Endothelial cell of umbilical vein (primary cell): ENCODE measurements around the gene ACP4. TPM values are rescaled to one million over a fixed set of nuclear protein-coding genes. Genes with fewer than 3 reads are reported as not detected.
"Not testable (repeated sequence)": the region's sequence is repeated elsewhere in the genome, so short reads cannot be mapped to it uniquely, and the experiment has no call there.

Source experiments
- BruUV-seq: library from RNA; stranded (reverse); fragments of 400-500 nt; replicated peaks from 2 replicates; lab custom pipeline; 2021; lab: Mats Ljungman, UMichigan
- CTCF ChIA-PET: fragments of 300-600, 350-600 bp; sonication (Branson Sonifier 250); formaldehyde crosslinking; loops from one replicate; lab custom pipeline; 2021; ENCODE audit warnings: antibody characterized with exemption, inconsistent platforms; lab: Charles Lee
- POLR2A ChIA-PET: fragments of 300-600, 350-600 bp; sonication (Branson Sonifier 250); formaldehyde crosslinking; loops from one replicate; lab custom pipeline; 2021; ENCODE audit warnings: antibody characterized with exemption, inconsistent platforms; lab: Charles Lee
- DNase-seq: peaks from one replicate; pipeline ENCODE4 v3.0.0-alpha.2; 2011; ENCODE audit warnings: low read depth, low spot score
- FAIRE-seq: peaks from 2 replicates; lab custom pipeline; 2011; peaks lifted over from hg19 to GRCh38; lab: Jason Lieb, UNC
- H2AFZ ChIP-seq: 2 replicates; pipeline ENCODE4 v1.6.0; 2012; ENCODE audit warnings: low read depth, low read length, control low read depth, inconsistent platforms
- H3K27ac ChIP-seq: 2 replicates; pipeline ENCODE4 v1.5.1; 2011; ENCODE audit warnings: low read depth, mild to moderate bottlenecking, control low read depth, low read length, moderate library complexity; ENCODE audit not compliant: insufficient read depth
- H3K27me3 ChIP-seq, 2 experiments: 2 replicates each; pipeline versions ENCODE4 v1.6.0 to v1.6.1; 2011; ENCODE audit warnings: low read length in 2 of 2, mixed read lengths in 1 of 2; ENCODE audit not compliant: control insufficient read depth in 2 of 2, insufficient read depth in 2 of 2
- H3K36me3 ChIP-seq, 2 experiments: 2 replicates in 1 of 2; 3 replicates in 1 of 2; pipeline ENCODE4 v1.5.1; 2011; ENCODE audit warnings: low read length in 2 of 2, mild to moderate bottlenecking in 1 of 2, moderate library complexity in 1 of 2; ENCODE audit not compliant: control insufficient read depth in 2 of 2, insufficient read depth in 2 of 2; ENCODE audit errors: extremely low read depth in 1 of 2
- H3K4me1 ChIP-seq: 3 replicates; pipeline ENCODE4 v1.5.1; 2011; ENCODE audit warnings: mild to moderate bottlenecking, low read length; ENCODE audit not compliant: control insufficient read depth, insufficient read depth; ENCODE audit errors: extremely low read depth
- H3K4me2 ChIP-seq: 2 replicates; pipeline ENCODE4 v1.6.1; 2011; ENCODE audit warnings: low read length, control low read depth, mixed read lengths; ENCODE audit not compliant: insufficient read depth
- H3K4me3 ChIP-seq, 3 experiments: fragments of 200-600 bp in 1 of 3; sonication (generic), shearing (Covaris generic) in 1 of 3; replicated peaks in 1 of 3; 2 replicates each; pipeline ENCODE4 v1.5.1; 2011 to 2016; ENCODE audit warnings: control low read depth in 3 of 3, low read length in 3 of 3, mild to moderate bottlenecking in 2 of 3, inconsistent platforms in 1 of 3, low read depth in 1 of 3, moderate library complexity in 1 of 3; ENCODE audit not compliant: insufficient read depth in 1 of 3
- H3K79me2 ChIP-seq: 2 replicates; pipeline ENCODE4 v1.6.0; 2012; ENCODE audit warnings: low read length, inconsistent platforms; ENCODE audit not compliant: control insufficient read depth, insufficient read depth
- H3K9ac ChIP-seq: replicated peaks from 2 replicates; pipeline ENCODE3; 2011; ENCODE audit warnings: low read length, control low read depth; ENCODE audit not compliant: insufficient read depth; ENCODE audit errors: extremely low read depth
- H3K9me1 ChIP-seq: replicated peaks from 3 replicates; pipeline ENCODE4 v1.6.0; 2011; ENCODE audit warnings: mild to moderate bottlenecking, low read length; ENCODE audit not compliant: control insufficient read depth, insufficient read depth; ENCODE audit errors: extremely low read depth
- H3K9me3 ChIP-seq: replicated peaks from 2 replicates; pipeline ENCODE4 v1.5.1; 2012; ENCODE audit warnings: low read length, inconsistent platforms; ENCODE audit not compliant: control insufficient read depth, insufficient read depth
- H4K20me1 ChIP-seq: replicated peaks from 2 replicates; pipeline ENCODE3; 2011; ENCODE audit warnings: mild to moderate bottlenecking, low read length; ENCODE audit not compliant: control insufficient read depth, insufficient read depth; ENCODE audit errors: extremely low read depth
- CTCF ChIP-seq, 2 donors: IDR thresholded peaks; 1 replicate in 1 of 2; 2 replicates in 1 of 2; pipeline ENCODE4 v1.5.1; 2011; ENCODE audit warnings: low read length in 2 of 2, mild to moderate bottlenecking in 2 of 2, moderate library complexity in 2 of 2, control low read depth in 1 of 2, inconsistent platforms in 1 of 2, low read depth in 1 of 2; ENCODE audit not compliant: insufficient read depth in 1 of 2; ENCODE audit errors: extremely low read depth in 1 of 2
- EZH2 ChIP-seq: IDR thresholded peaks from 2 replicates; pipeline ENCODE4 v1.6.1; 2012; ENCODE audit warnings: borderline replicate concordance, low read depth, mild to moderate bottlenecking, moderate library complexity, low read length, inconsistent platforms; ENCODE audit not compliant: severe bottlenecking
- FOS ChIP-seq: IDR thresholded peaks from 2 replicates; pipeline ENCODE4 v1.6.1; 2011; ENCODE audit warnings: mild to moderate bottlenecking, low read length, moderate library complexity, borderline replicate concordance; ENCODE audit not compliant: insufficient read depth
- GATA2 ChIP-seq: IDR thresholded peaks from 2 replicates; pipeline ENCODE4 v1.7.0; 2011; ENCODE audit warnings: low read depth, mild to moderate bottlenecking, moderate library complexity, mixed read lengths, low read length; ENCODE audit not compliant: insufficient read length, insufficient read depth
- JUN ChIP-seq: IDR thresholded peaks from 2 replicates; pipeline ENCODE4 v1.6.1; 2011; ENCODE audit warnings: borderline replicate concordance, low read depth; ENCODE audit not compliant: insufficient read length, insufficient read depth
- MYC ChIP-seq: IDR thresholded peaks from one replicate; pipeline ENCODE4 v1.6.1; 2011; ENCODE audit warnings: mild to moderate bottlenecking, low read depth, low read length
- POLR2A ChIP-seq: IDR thresholded peaks from 2 replicates; pipeline ENCODE4 v1.6.1; 2012; ENCODE audit warnings: low read depth, mild to moderate bottlenecking, control low read depth, low read length
- POLR2AphosphoS5 ChIP-seq: IDR thresholded peaks from 2 replicates; pipeline ENCODE4 v1.6.1; 2012; ENCODE audit warnings: low read depth, mild to moderate bottlenecking, control low read depth, low read length, moderate library complexity; ENCODE audit not compliant: insufficient read depth
- dilution Hi-C: fragments of 300-500 bp; cut with MboI; formaldehyde crosslinking; loops from one replicate; pipeline ENCODE4 v1.15.0; 2019; ENCODE audit warnings: low sequenced_read_pairs; ENCODE audit not compliant: extremely low pct_ligation_motif_present
- intact Hi-C: fragments of 100-400 bp; cut with micrococcal nuclease; formaldehyde crosslinking; loops from one replicate; pipeline ENCODE4 v1.10.0; 2022
- polyA plus RNA-seq, 4 experiments: library from polyadenylated mRNA; depleted of rRNA in 3 of 4; stranded (reverse) in 3 of 4; unstranded in 1 of 4; fragments of >200 nt; gene quantifications; 2 replicates each; pipeline versions ENCODE4 v1.2.1 to v1.2.3, GENCODE V29; 2011 to 2012; ENCODE audit warnings: missing spikeins in 1 of 4
- total RNA-seq: library from RNA; stranded (reverse); gene quantifications from 2 replicates; pipeline ENCODE4 v1.2.3, GENCODE V29; 2021
- TF ChIP-seq, protein P1 (sequence below): IDR thresholded peaks from 2 replicates; pipeline ENCODE4 v1.6.1; 2011; ENCODE audit not compliant: insufficient read depth, insufficient read length

ACP4 gene
- total and polyA plus RNA-seq, 2 donors (not counting 3 experiments of a cell fraction or from before 2014, with no cell fraction given) = not detected

DNA sequence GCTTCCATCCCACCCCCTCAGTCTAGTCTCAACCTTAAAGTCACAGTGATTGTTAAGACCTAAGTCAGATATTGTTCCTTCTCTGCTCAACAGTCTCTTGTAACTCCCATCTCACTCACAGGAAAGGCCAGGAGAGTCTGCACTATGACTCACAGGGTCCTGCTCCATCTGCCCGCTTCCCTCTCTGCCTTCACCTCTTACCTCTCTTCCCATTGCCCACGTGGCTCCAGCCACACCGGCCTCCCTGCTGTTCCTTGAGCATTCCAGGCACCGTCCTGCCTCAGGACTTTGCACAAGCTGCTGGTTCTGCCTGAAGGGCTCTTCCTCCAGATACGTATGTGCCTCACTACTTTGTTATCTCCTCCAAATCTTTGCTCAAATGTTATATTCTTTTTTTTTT, 23.0 kb upstream of the ACP4 start:
- peak; percentile 62 for FAIRE-seq
- H4K20me1 ChIP-seq, H3K4me3 ChIP-seq, H3K9me1 ChIP-seq, H3K27me3 ChIP-seq, CTCF ChIA-PET, H3K36me3 ChIP-seq, DNase-seq, H3K9me3 ChIP-seq, H3K4me2 ChIP-seq, H3K79me2 ChIP-seq, intact Hi-C loops, dilution Hi-C loops, H3K4me1 ChIP-seq, BruUV-seq, H3K27ac ChIP-seq, H3K9ac ChIP-seq: not testable (repeated sequence)
- POLR2A ChIA-PET = interaction anchor here (0.8 kb wide), 1 partner anchor 542 kb away, joined by 5 read pairs; no protein-coding TSS in a partner anchor
- H2AFZ ChIP-seq = peak overlapping the region; percentile 41

DNA sequence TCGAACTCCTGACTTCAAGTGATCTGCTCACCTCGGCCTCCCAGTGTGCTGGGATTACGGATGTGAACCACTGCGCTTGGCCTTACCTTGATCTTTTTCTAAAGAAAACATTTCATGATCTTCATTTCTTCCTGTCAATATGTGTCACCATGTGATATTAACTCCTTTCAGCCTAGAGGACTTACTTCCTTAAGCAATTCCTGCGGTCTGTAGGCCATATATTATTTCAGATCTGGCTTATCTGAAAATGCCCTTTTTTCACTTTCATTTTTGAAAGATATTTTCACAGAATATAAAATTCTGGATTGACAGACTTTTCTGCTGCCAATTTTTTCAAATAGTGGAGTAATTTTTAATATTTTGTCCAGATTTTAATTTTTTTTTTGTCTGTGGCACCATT, 21.9 kb upstream of the ACP4 start:
- H3K36me3 ChIP-seq = no peaks in the 10 kb centered on the region
- no peaks in the 10 kb centered on the region for H3K9me1 ChIP-seq
- no peak overlapping the region for H3K9ac ChIP-seq
- no peaks in the 10 kb centered on the region for H4K20me1 ChIP-seq
- no peaks in the 10 kb centered on the region for H3K9me3 ChIP-seq
- H3K79me2 ChIP-seq = no peaks in the 10 kb centered on the region
- H3K4me1 ChIP-seq = no peaks in the 10 kb centered on the region
- dilution Hi-C loops (no loop called here), intact Hi-C loops (no loop called here)
- CTCF ChIA-PET = no interaction called here
- POLR2A ChIA-PET = no interaction called here
- no TSS peak for BruUV-seq
- no peak for TF ChIP-seq POLR2AphosphoS5
- TF ChIP-seq POLR2A = no peak
- no peak for TF ChIP-seq EZH2
- TF ChIP-seq JUN = no peak
- TF ChIP-seq CTCF (IDR thresholded peaks at IDR 0.05; ENCODE audit: extremely low read depth in 1 of 2, insufficient read depth in 1 of 2, low read depth in 1 of 2, low read length in 2 of 2) = no peak
- TF ChIP-seq, protein P1, sequence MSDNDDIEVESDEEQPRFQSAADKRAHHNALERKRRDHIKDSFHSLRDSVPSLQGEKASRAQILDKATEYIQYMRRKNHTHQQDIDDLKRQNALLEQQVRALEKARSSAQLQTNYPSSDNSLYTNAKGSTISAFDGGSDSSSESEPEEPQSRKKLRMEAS = no peak
- no peak for TF ChIP-seq FOS
- TF ChIP-seq MYC = no peak
- TF ChIP-seq GATA2 = no peak
- no peak for FAIRE-seq
- H2AFZ ChIP-seq = no peak overlapping the region
- DNase-seq = no peak
- no peak overlapping the region for H3K27ac ChIP-seq
- no peak overlapping the region for H3K4me2 ChIP-seq
- H3K27me3 ChIP-seq = no peaks in the 10 kb centered on the region
- no peak overlapping the region for H3K4me3 ChIP-seq

GRCh38 chr19:50770164-50770563, 20.1 kb upstream of the ACP4 start, which contains the start of gene GPR32:
Gene GPR32 (plus strand): TSS chr19:50770464. CDS start chr19:50770601, 137 bp downstream.
- H3K27ac ChIP-seq, H3K4me3 ChIP-seq, H3K27me3 ChIP-seq, H4K20me1 ChIP-seq, dilution Hi-C loops, FAIRE-seq, H3K9me3 ChIP-seq, H3K79me2 ChIP-seq, H3K9me1 ChIP-seq, POLR2A ChIA-PET, H3K4me1 ChIP-seq, H2AFZ ChIP-seq, H3K36me3 ChIP-seq, H3K4me2 ChIP-seq, DNase-seq, intact Hi-C loops, BruUV-seq, H3K9ac ChIP-seq: not testable (repeated sequence)
- CTCF ChIA-PET = interaction anchor here (1.0 kb wide), 1 partner anchor 16 kb away, joined by 3 read pairs; no protein-coding TSS in a partner anchor
